ENCODE results near the gene TJAP1. TPM values are rescaled to one million over a fixed set of nuclear protein-coding genes. Genes with fewer than 3 reads are reported as not detected.

Gene TJAP1
- total and polyA plus RNA-seq, 12 donors = 13.0 to 29.7 (median 19.6) TPM

GRCh38 chr6:43444036-43444435, 33.3 kb upstream of the TJAP1 start:
- intact Hi-C loops (cut with DNase I) = no loop called here
- ATAC-seq = no peak
- H3K9me3 ChIP-seq = no peaks in the 10 kb centered on the region
- H3K36me3 ChIP-seq = peaks cover 0 to 100% (median 68%) of the 10 kb centered on the region in 9 donors
- H3K27ac ChIP-seq = no peak overlapping the region
- no peaks in the 10 kb centered on the region for H3K4me1 ChIP-seq
- no peak for TF ChIP-seq CTCF (IDR thresholded peaks at IDR 0.05)
- H3K4me3 ChIP-seq = no peak overlapping the region
- WGBS, 2 donors = 92% methylated on average over 10 of the region's 10 CpGs
- DNase-seq = no peak
- no peaks in the 10 kb centered on the region for H3K27me3 ChIP-seq

GRCh38 chr6:43444582-43444981, 32.8 kb upstream of the TJAP1 start:
- Histone ChIP-seq H3K4me1 (peaks cover 0 to 4% (median 0%) of the 10 kb centered on the region in 9 donors), H3K27ac (no peak overlapping the region), H3K27me3 (no peaks in the 10 kb centered on the region), H3K36me3 (peaks cover 0 to 100% (median 68%) of the 10 kb centered on the region in 9 donors), H3K4me3 (no peak overlapping the region), H3K9me3 (no peaks in the 10 kb centered on the region)
- WGBS, 2 donors = 85 to 92% methylated on average over 8 of the region's 8 CpGs
- TF ChIP-seq CTCF (IDR thresholded peaks at IDR 0.05) = no peak
- no peak for DNase-seq
- ATAC-seq = no peak
- intact Hi-C loops (cut with DNase I) = no loop called here

GRCh38 chr6:43445576-43445975, 31.8 kb upstream of the TJAP1 start:
- no peak for DNase-seq
- ATAC-seq = no peak
- Histone ChIP-seq H3K27me3 (no peaks in the 10 kb centered on the region), H3K9me3 (no peaks in the 10 kb centered on the region), H3K4me3 (no peak overlapping the region), H3K4me1 (peaks cover 0 to 6% (median 0%) of the 10 kb centered on the region in 9 donors), H3K27ac (no peak overlapping the region), H3K36me3 (peaks cover 0 to 100% (median 65%) of the 10 kb centered on the region in 9 donors)
- intact Hi-C loops (cut with DNase I) = no loop called here
- no peak for TF ChIP-seq CTCF (IDR thresholded peaks at IDR 0.05)
- 87% methylated on average over 16 of the region's 16 CpGs for WGBS, 2 donors

- Histone ChIP-seq H3K4me3 (no peak overlapping the region), H3K36me3 (peaks cover 0 to 100% (median 55%) of the 10 kb centered on the region in 9 donors)
- 94% methylated on average over 16 of the region's 16 CpGs for WGBS, 2 donors
These were observed 29.8 kb upstream of the TJAP1 start for GRCh38 chr6:43447604-43448003.

More at GRCh38 chr6:43447604-43448003, 29.8 kb upstream of the TJAP1 start:
- Histone ChIP-seq H3K4me1 (peaks cover 0 to 13% (median 0%) of the 10 kb centered on the region in 9 donors), H3K9me3 (no peaks in the 10 kb centered on the region), H3K27me3 (no peaks in the 10 kb centered on the region), H3K27ac (no peak overlapping the region)
- TF ChIP-seq CTCF (IDR thresholded peaks at IDR 0.05) = no peak
- DNase-seq (no peak), ATAC-seq (no peak)
- intact Hi-C loops (cut with DNase I) = no loop called here

All from heart right ventricle (tissue), 16 donors.